DLD1 (cell line): Measurements from ENCODE around the gene SLC24A4.

Source experiments
- in situ Hi-C: cut with HindIII; loops from 2 replicates; pipeline ENCODE4 v1.10.0; 2017; ENCODE audit warnings: low sequenced_read_pairs

The SLC24A4 gene, protein sequence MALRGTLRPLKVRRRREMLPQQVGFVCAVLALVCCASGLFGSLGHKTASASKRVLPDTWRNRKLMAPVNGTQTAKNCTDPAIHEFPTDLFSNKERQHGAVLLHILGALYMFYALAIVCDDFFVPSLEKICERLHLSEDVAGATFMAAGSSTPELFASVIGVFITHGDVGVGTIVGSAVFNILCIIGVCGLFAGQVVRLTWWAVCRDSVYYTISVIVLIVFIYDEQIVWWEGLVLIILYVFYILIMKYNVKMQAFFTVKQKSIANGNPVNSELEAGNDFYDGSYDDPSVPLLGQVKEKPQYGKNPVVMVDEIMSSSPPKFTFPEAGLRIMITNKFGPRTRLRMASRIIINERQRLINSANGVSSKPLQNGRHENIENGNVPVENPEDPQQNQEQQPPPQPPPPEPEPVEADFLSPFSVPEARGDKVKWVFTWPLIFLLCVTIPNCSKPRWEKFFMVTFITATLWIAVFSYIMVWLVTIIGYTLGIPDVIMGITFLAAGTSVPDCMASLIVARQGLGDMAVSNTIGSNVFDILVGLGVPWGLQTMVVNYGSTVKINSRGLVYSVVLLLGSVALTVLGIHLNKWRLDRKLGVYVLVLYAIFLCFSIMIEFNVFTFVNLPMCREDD

DNA sequence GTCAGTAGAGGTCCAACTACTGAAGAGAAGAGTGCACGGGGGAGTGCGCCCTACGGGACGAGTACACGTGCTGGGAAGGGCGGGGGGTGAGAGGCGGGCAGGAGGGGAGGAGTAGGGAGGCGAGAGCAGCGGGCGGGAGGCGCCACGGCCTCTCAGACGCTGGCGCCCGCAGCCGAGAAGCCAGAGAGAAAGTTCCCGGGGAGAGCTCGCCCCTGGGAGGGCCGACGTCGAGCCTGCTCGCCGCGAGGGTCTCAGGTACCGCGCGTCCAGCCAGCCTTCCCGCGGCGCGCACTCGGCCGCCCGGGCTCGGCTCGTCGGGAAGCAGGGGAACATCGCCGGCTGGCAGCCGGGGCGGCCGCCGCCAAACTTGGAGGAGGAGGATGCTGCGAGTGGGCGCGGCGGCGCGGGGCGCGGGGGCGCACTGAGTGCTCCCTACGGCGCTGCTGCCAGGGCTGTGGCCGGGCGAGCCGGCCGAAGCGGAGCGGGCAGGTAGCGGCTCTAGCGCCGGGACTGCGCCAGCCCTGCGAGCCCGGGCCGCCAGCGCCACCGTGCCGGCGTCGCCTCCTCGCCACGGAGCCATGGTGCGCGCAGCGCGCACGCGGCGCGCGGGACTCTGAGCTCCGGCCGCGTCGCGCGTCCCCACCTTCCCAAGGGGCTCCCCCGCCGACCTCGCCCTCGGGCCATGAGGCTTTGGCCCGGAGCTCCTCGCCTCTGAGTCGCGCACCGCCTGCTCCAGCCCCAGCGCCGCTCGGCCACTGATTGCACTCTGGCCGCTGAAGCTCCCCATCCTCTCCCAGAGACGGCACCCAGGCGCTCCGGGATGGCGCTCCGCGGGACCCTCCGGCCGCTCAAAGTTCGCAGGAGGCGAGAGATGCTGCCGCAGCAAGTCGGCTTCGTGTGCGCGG lies at the start of gene SLC24A4:
SLC24A4 (plus strand) TSS at position 155 of the 905 bp plus-strand sequence; CDS start at position 821, 666 bp downstream.
- in situ Hi-C loops: no loop called here

GRCh38 chr14:92273166-92273565 lies 49.8 kb upstream of the SLC24A4 start:
- in situ Hi-C loops: no loop called here

DNA sequence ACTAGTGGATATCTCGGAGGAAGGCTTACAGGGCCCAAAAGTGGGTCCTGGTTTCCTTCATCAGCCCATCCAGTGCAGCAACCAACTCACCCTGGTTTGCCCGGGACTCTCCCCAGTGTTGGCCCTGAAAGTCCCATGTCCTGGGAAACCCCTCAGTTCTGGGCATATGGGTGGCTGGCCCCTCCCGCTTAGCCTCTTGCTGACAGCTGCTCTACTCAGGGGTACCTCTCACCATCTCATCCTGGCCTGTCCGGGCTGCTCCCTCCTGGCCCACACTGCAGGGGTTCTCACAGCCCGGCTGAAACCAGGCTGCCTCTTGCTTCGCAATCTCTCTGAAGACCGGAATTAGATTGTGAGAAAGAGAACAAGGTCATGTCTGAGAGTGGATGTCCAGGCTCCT lies 48.9 kb upstream of the SLC24A4 start:
- in situ Hi-C loops: no loop called here

DNA sequence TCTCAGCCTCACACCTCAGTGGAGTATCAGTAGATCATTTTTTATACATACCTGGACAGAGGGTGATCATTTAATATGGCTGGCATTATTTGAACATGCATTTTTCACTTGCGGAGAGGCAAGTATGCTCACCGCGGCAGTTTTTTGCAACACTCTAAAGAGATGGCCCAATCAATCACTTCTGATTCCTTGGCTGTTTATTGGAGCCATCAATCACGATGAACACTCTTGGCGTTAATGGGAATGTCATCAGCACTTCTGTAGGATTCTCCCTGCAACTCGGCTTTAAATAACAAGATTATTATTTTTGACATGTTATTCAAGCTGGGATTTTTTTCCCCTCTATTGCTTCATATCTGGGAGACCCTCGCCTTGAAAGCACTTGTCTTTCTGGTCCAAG lies 46.9 kb upstream of the SLC24A4 start:
- in situ Hi-C loops: no loop called here

DNA sequence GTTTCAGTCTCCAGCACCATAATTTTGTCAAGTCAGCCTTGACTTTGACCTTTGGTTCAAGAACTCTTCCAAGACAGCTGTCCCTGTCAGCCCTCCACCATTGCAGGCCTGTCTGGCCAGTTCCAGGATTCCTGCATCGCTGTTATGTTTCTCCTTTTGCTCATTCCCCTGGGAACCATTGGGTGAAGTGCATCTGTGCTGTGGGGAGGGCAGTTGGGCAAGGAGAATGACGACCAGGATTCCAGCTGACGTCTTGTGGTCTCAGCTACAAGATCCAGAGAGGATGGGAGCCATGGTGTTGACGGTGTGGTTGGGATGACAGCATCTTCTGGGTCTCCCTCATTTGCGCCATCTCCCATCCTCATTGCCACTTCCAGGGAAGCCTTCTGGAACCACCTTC lies 45.9 kb upstream of the SLC24A4 start:
- in situ Hi-C loops: no loop called here

GRCh38 chr14:92280554-92281262 lies 42.3 kb upstream of the SLC24A4 start:
- in situ Hi-C loops: no loop called here

GRCh38 chr14:92282669-92283068 lies 40.3 kb upstream of the SLC24A4 start:
- in situ Hi-C loops: no loop called here

GRCh38 chr14:92285311-92285710 lies 37.7 kb upstream of the SLC24A4 start:
- in situ Hi-C loops: no loop called here

GRCh38 chr14:92287987-92288386 lies 35.0 kb upstream of the SLC24A4 start:
- in situ Hi-C loops: no loop called here

DNA sequence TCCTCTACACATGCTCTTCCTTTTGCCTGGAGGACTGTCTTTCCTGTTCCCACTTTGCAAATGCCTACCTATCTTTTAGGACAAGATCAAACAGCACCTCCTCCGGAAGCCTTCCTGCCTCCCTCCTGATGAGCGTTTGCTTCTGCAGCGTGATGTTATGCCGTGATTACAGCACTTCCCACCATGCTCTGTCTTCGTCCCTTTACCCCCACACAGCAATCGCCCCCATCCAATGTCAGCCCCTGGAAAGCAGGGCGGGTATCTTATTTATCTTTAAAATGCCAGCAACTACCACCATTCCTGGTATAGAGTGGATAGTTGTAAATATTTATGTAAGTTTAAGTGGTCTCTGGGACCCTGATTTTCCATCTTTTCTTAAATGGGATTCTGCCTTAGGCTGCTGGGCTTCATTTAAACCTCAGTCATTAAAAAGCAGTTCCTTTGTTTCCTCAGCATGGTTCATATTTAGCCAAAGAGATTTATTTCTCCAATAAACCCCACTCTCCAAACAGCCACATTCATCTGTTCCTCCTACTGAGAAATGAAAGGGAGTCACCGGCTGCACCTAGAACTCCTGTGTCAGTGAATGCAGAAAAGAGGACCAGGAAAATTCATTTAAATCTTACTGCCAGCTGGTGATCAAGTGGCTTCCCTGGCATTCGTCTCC lies 33.8 kb upstream of the SLC24A4 start:
- in situ Hi-C loops: no loop called here

GRCh38 chr14:92292673-92293072 lies 30.3 kb upstream of the SLC24A4 start:
- in situ Hi-C loops: no loop called here

DNA sequence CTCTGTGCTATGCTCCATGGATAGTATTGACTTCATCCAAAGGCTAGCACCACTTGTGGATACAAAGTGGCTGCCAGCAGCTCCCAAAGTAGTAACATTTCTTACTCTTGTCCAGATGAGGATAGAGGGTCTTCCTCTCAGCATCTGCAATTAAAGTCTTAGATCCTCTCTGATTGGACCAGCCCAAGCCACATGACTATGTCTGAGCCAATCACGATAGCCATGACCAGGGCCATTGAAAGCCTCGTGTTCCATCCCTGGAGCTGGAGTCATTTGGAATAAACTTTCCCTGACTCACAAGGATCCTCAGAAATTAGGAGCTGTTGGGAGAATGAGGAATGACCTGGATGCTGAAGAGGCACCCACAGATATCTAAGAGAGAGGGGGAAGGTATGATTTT lies 28.5 kb upstream of the SLC24A4 start:
- in situ Hi-C loops: no loop called here

GRCh38 chr14:92297818-92298595 lies 25.0 kb upstream of the SLC24A4 start:
- in situ Hi-C loops: no loop called here

DNA sequence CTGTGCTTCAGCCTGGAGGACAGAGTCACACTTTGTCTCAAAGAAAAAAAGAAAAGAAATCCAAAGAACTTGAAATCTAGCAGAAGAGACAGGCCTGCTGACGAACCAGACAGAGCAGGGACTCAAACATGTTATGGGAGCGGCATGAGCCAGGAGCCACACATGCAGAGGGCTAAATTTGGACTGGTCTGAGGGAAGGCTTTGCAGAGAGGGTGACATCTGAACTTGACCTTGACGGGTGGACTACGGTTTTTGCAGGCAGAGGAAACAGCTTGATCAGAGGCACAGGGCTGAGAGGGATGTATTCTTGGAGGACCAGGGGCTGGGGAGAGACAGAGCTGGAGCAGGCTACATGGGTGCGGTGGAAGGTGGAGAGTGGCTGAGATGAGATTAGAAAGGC lies 20.5 kb upstream of the SLC24A4 start:
- in situ Hi-C loops: no loop called here

DNA sequence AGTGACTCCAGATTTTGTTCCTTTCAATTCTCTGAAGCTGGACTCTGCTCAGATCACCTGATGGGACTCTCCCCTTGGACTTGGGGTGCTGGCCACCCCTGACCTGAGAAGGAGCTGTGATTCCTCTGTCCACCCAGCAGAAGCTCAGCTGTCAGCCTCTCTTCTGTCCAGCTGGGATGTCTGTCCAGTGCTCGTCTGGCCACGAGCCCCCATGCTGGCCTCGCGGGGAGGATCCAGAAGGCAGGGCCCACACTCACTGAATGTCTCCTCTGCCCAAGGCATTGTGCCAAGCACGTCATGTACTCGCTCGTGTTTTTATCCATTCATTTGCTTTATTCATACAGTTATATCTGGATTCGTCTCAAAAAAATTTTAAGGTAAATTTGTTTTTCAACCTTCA lies 14.2 kb upstream of the SLC24A4 start:
- in situ Hi-C loops: no loop called here

DNA sequence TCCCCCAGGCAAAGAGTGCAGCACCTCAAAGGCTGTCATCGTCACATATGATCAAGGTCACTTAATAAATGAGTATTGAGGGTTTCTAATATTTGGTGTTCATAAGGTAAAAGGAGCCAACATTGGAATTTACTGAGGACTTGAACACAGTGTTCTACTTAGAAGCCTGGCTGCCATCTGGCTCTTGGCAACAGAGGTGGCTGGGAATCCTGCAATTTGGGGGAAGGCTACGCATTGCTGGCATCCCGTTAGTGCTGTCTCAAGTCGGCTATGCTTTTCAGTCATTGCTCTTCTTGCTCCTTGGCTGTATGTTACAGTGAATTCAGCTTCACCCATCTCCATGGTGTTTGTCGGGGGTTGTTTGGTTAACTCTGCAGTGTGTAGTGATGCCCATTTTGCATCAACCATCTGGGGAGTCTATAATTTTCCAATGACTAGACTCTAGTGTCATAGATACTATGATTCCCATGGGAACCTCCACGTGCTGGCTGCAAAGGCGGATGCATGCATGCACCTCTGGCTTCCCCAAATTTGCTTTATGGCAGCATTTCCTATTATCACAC lies 12.9 kb upstream of the SLC24A4 start:
- in situ Hi-C loops: no loop called here

GRCh38 chr14:92310776-92311375 lies 12.1 kb upstream of the SLC24A4 start:
- in situ Hi-C loops: no loop called here

DNA sequence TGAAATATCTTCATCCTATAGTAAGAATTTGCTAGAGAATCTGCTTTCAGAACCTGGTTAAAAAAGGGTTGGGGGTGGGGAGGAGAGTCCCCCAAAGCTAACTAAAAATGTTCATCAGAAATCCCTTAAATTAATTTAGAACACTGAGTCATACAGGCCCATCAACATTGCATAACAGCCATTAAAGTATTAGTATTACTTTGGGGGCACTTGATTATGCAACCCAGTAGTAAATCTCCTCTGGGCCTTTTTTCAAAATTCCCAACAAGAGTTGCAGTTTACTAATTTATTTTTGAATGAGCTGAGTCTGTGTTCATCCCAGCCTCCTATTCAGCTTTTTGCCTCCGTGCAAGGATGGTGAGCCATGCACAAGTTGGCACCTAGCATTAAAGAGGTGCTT lies 8.8 kb upstream of the SLC24A4 start:
- in situ Hi-C loops: no loop called here
